H1 (cell line): Measurements from ENCODE around the gene SLC20A1. TPM values are rescaled to one million over a fixed set of nuclear protein-coding genes. Genes with fewer than 3 reads are reported as not detected.

ENCODE experiments used
- CTCF ChIA-PET: fragments of 300-600 bp; sonication (Branson Sonifier 250); formaldehyde crosslinking; loops from one replicate; lab custom pipeline; 2021; ENCODE audit not compliant: partially characterized antibody; lab: Charles Lee
- POLR2A ChIA-PET: fragments of 300-600 bp; sonication (Branson Sonifier 250); formaldehyde crosslinking; loops from one replicate; lab custom pipeline; 2021; ENCODE audit warnings: inconsistent platforms; ENCODE audit not compliant: partially characterized antibody; lab: Charles Lee
- DNase-seq, 2 experiments: peaks; one replicate each; pipeline versions ENCODE4 v3.0.0 to v3.0.0-alpha.2; 2010 to 2022; ENCODE audit warnings: low spot score in 2 of 2, low read depth in 1 of 2, mixed read lengths in 1 of 2
- FAIRE-seq: peaks from 2 replicates; lab custom pipeline; 2011; peaks lifted over from hg19 to GRCh38; lab: Jason Lieb, UNC
- H2AFZ ChIP-seq: 2 replicates; pipeline ENCODE4 v1.8.1; 2012; ENCODE audit warnings: low read length, inconsistent platforms
- H2AK5ac ChIP-seq: 2 replicates; pipeline ENCODE4 v1.6.1; 2013; ENCODE audit warnings: low read depth, low read length
- H2BK120ac ChIP-seq: replicated peaks from 2 replicates; pipeline ENCODE3; 2013; ENCODE audit warnings: low read depth, low read length, inconsistent platforms
- H2BK12ac ChIP-seq: 2 replicates; pipeline ENCODE4 v1.6.1; 2013; ENCODE audit warnings: low read depth, low read length
- H2BK15ac ChIP-seq: 2 replicates; pipeline ENCODE4 v1.6.1; 2013; ENCODE audit warnings: low read length
- H2BK20ac ChIP-seq: 2 replicates; pipeline ENCODE4 v1.6.1; 2013; ENCODE audit warnings: low read length
- H2BK5ac ChIP-seq: 2 replicates; pipeline ENCODE4 v1.6.1; 2013; ENCODE audit warnings: low read depth, low read length
- H3K14ac ChIP-seq: 2 replicates; pipeline ENCODE4 v1.6.1; 2013; ENCODE audit warnings: inconsistent platforms; ENCODE audit not compliant: insufficient read length
- H3K18ac ChIP-seq: 2 replicates; pipeline ENCODE4 v1.6.1; 2013; ENCODE audit warnings: low read length; ENCODE audit errors: extremely low read depth
- H3K23ac ChIP-seq: 2 replicates; pipeline ENCODE4 v1.6.1; 2013; ENCODE audit warnings: inconsistent platforms; ENCODE audit not compliant: insufficient read length
- H3K23me2 ChIP-seq: 2 replicates; pipeline ENCODE4 v1.6.1; 2013; ENCODE audit warnings: low read depth, low read length
- H3K27ac ChIP-seq: 2 replicates; pipeline ENCODE4 v1.6.1; 2011; ENCODE audit warnings: low read depth, low read length, inconsistent platforms
- H3K27me3 ChIP-seq, 4 experiments: replicated peaks in 1 of 4; 1 replicate in 1 of 4; 2 replicates in 3 of 4; pipeline versions ENCODE4 v1.6.1 to v1.8.1; 2011 to 2013; ENCODE audit warnings: low read length in 3 of 4, mild to moderate bottlenecking in 3 of 4, inconsistent platforms in 2 of 4, mixed read lengths in 2 of 4, moderate library complexity in 1 of 4; ENCODE audit not compliant: control insufficient read depth in 3 of 4, insufficient read depth in 3 of 4; ENCODE audit errors: extremely low read depth in 1 of 4
- H3K36me3 ChIP-seq, 4 experiments: 2 replicates each; pipeline versions ENCODE4 v1.6.1 to v1.8.1; 2011 to 2013; ENCODE audit warnings: mild to moderate bottlenecking in 4 of 4, low read length in 3 of 4, moderate library complexity in 2 of 4, control low read depth in 1 of 4, inconsistent platforms in 1 of 4; ENCODE audit not compliant: insufficient read depth in 4 of 4, control insufficient read depth in 2 of 4
- H3K4ac ChIP-seq: replicated peaks from 2 replicates; pipeline ENCODE3; 2013; ENCODE audit warnings: low read length, low read depth, mixed read lengths, inconsistent platforms; ENCODE audit not compliant: insufficient read length
- H3K4me1 ChIP-seq, 4 experiments: replicated peaks in 1 of 4; 1 replicate in 1 of 4; 2 replicates in 3 of 4; pipeline versions ENCODE4 v1.6.1 to v1.8.1; 2011 to 2013; ENCODE audit warnings: low read length in 3 of 4, inconsistent platforms in 2 of 4, mixed read lengths in 1 of 4; ENCODE audit not compliant: insufficient read depth in 4 of 4, control insufficient read depth in 3 of 4
- H3K4me2 ChIP-seq, 2 experiments: 2 replicates each; pipeline versions ENCODE4 v1.6.1 to v1.8.1; 2011 to 2013; ENCODE audit warnings: low read depth in 2 of 2, low read length in 2 of 2, control low read depth in 1 of 2, inconsistent platforms in 1 of 2, mild to moderate bottlenecking in 1 of 2; ENCODE audit not compliant: insufficient read depth in 1 of 2
- H3K4me3 ChIP-seq, 4 experiments: fragments of 200-600, 300-600 bp in 1 of 4; sonication (generic), shearing (Covaris generic), sonication (Bioruptor Twin) in 1 of 4; 2 replicates each; pipeline versions ENCODE4 v1.5.1 to v1.8.1; 2011 to 2016; ENCODE audit warnings: low read length in 4 of 4, low read depth in 3 of 4, control low read depth in 2 of 4, inconsistent platforms in 2 of 4, mild to moderate bottlenecking in 2 of 4, mixed read lengths in 1 of 4, moderate library complexity in 1 of 4; ENCODE audit not compliant: insufficient read depth in 2 of 4; ENCODE audit errors: extremely low read depth in 1 of 4
- H3K56ac ChIP-seq: replicated peaks from 2 replicates; pipeline ENCODE3; 2013; ENCODE audit warnings: low read depth, mild to moderate bottlenecking, mixed read lengths, low read length, inconsistent platforms; ENCODE audit not compliant: insufficient read length
- H3K79me1 ChIP-seq: 2 replicates; pipeline ENCODE4 v1.6.1; 2013; ENCODE audit warnings: low read depth, low read length, control low read depth
- H3K79me2 ChIP-seq, 2 experiments: 2 replicates each; pipeline versions ENCODE4 v1.6.1 to v1.8.1; 2012 to 2013; ENCODE audit warnings: low read length in 2 of 2, mild to moderate bottlenecking in 2 of 2, inconsistent platforms in 1 of 2; ENCODE audit not compliant: insufficient read depth in 2 of 2, control insufficient read depth in 1 of 2
- H3K9ac ChIP-seq, 4 experiments: replicated peaks in 1 of 4; 1 replicate in 1 of 4; 2 replicates in 3 of 4; pipeline versions ENCODE4 v1.6.1 to v1.8.1; 2011 to 2013; ENCODE audit warnings: low read depth in 3 of 4, low read length in 3 of 4, control low read depth in 2 of 4, mild to moderate bottlenecking in 2 of 4, moderate library complexity in 2 of 4, inconsistent platforms in 1 of 4; ENCODE audit errors: extremely low read depth in 1 of 4
- H3K9me3 ChIP-seq, 2 experiments: 2 replicates each; pipeline versions ENCODE4 v1.6.1 to v1.8.1; 2012 to 2013; ENCODE audit warnings: mild to moderate bottlenecking in 2 of 2, moderate library complexity in 2 of 2, control low read depth in 1 of 2, inconsistent platforms in 1 of 2, low read depth in 1 of 2, low read length in 1 of 2, mixed read lengths in 1 of 2; ENCODE audit not compliant: insufficient read depth in 2 of 2
- H4K20me1 ChIP-seq, 2 experiments: replicated peaks in 1 of 2; 2 replicates each; pipeline versions ENCODE3 to v1.8.1; 2011 to 2013; ENCODE audit warnings: inconsistent platforms in 2 of 2, low read length in 2 of 2, mild to moderate bottlenecking in 1 of 2; ENCODE audit not compliant: insufficient read depth in 2 of 2, control insufficient read depth in 1 of 2
- H4K5ac ChIP-seq: 2 replicates; pipeline ENCODE4 v1.6.1; 2013; ENCODE audit warnings: low read length, low read depth, mixed read lengths, inconsistent platforms; ENCODE audit not compliant: insufficient read length
- H4K8ac ChIP-seq: 2 replicates; pipeline ENCODE4 v1.8.0; 2013; ENCODE audit warnings: mild to moderate bottlenecking, moderate library complexity, low read length, inconsistent platforms; ENCODE audit not compliant: insufficient read depth; ENCODE audit errors: extremely low read depth
- H4K91ac ChIP-seq: replicated peaks from 2 replicates; pipeline ENCODE3; 2013; ENCODE audit warnings: low read length, mixed read lengths, inconsistent platforms; ENCODE audit not compliant: insufficient read length
- EP300 ChIP-seq, 2 experiments: IDR thresholded peaks; 1 replicate in 1 of 2; 2 replicates in 1 of 2; pipeline ENCODE4 v1.6.1; 2011 to 2012; ENCODE audit warnings: low read depth in 2 of 2, low read length in 2 of 2, mild to moderate bottlenecking in 2 of 2, borderline replicate concordance in 1 of 2, inconsistent platforms in 1 of 2, moderate library complexity in 1 of 2
- GTF2F1 ChIP-seq: IDR thresholded peaks from 2 replicates; pipeline ENCODE4 v1.6.1; 2012; ENCODE audit warnings: low read depth, low read length, improper control_type of control experiment, borderline replicate concordance
- JUN ChIP-seq: IDR thresholded peaks from 2 replicates; pipeline ENCODE4 v1.6.1; 2011; ENCODE audit warnings: low read depth, mild to moderate bottlenecking, improper control_type of control experiment, low read length
- RAD21 ChIP-seq, 2 experiments: IDR thresholded peaks in 1 of 2; conservative IDR thresholded peaks in 1 of 2; 2 replicates each; pipeline ENCODE4 v1.6.1; 2011; ENCODE audit warnings: low read depth in 2 of 2, low read length in 2 of 2, improper control_type of control experiment in 1 of 2, inconsistent platforms in 1 of 2, mild to moderate bottlenecking in 1 of 2, moderate library complexity in 1 of 2
- TAF1 ChIP-seq: IDR thresholded peaks from 2 replicates; pipeline ENCODE4 v1.6.1; 2011; ENCODE audit warnings: mild to moderate bottlenecking, low read depth, low read length
- WGBS, 2 experiments: shearing (Covaris generic) in 1 of 2; methylation state at CpG; one replicate each; pipeline versions ENCODE4 v1.1.6 to v1.1.7; 2013 to 2015; ENCODE audit warnings: low lambda C conversion rate in 2 of 2, mixed read lengths in 2 of 2, inconsistent platforms in 1 of 2, low coverage in 1 of 2, missing lambda C conversion rate in 1 of 2; ENCODE audit not compliant: insufficient replicate concordance in 2 of 2, insufficient coverage in 1 of 2, insufficient read length in 1 of 2; ENCODE audit errors: extremely low coverage in 1 of 2, missing lambda C conversion rate in 1 of 2; 5-methylcytosine and 5-hydroxymethylcytosine counted together
- polyA plus RNA-seq, 7 experiments: library from polyadenylated mRNA; depleted of rRNA in 3 of 7; stranded (reverse) in 5 of 7; unstranded in 2 of 7; fragments of >200 nt in 5 of 7; fragments of 200-250 nt in 2 of 7; gene quantifications; 1 replicate in 5 of 7; 2 replicates in 1 of 7; 4 replicates in 1 of 7; pipeline versions ENCODE4 v1.2.1 to v1.2.3, GENCODE V29; 2011 to 2013; ENCODE audit warnings: missing spikeins in 2 of 7, mixed read lengths in 2 of 7
- total RNA-seq: library from RNA; stranded (reverse); fragmentation: NEBNext Ultra II Directional; extraction: Animal tissue kit (Norgen Biotek cat#: 25700); gene quantifications from 2 replicates; pipeline ENCODE4 v1.2.1, GENCODE V29; 2021
- TF ChIP-seq, protein P1 (sequence below): IDR thresholded peaks from 2 replicates; pipeline ENCODE4 v1.6.1; 2011; ENCODE audit warnings: low read length, improper control_type of control experiment
- TF ChIP-seq, protein P2 (sequence below): IDR thresholded peaks from 2 replicates; pipeline ENCODE4 v1.6.1; 2012; ENCODE audit warnings: low read length, inconsistent platforms

The SLC20A1 gene
- total and polyA plus RNA-seq, 2 of the 8 experiments (the other 6 are each of a cell fraction or from before 2014, with no cell fraction given): 42.6 to 105 TPM

DNA sequence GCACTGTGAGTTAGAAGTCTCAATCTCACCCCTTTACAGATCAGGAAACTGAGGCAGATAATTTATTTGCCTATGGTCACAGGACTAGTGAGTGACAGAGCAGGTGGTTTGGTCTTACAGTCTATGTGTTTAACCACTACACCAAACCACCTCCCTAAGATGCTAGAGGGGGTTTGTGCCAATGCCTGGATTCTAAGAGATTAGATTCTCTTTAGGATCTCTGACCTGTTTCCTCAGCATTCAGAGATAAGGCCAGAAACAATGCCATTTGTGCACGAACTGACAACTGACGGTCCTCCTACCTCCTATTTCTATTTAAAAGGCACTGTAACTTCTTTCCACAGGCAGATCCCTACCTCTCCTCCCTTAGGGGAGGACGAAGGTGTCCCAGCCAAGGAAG lies 2.3 kb upstream of the SLC20A1 start:
- peaks cover 5 to 16% (median 11%) of the 10 kb centered on the region in 4 experiments; a peak in 6 of 8 replicates for H3K36me3 ChIP-seq
- H3K14ac ChIP-seq: no peak overlapping the region
- no peak overlapping the region; a peak in 2 of 4 replicates for H3K4me2 ChIP-seq
- peaks cover 3 to 12% (median 7%) of the 10 kb centered on the region in 4 experiments; a peak in 5 of 7 replicates for H3K4me1 ChIP-seq
- peaks cover 8 to 27% of the 10 kb centered on the region in 2 experiments for H3K79me2 ChIP-seq
- H3K23me2 ChIP-seq: peaks cover 9% of the 10 kb centered on the region
- DNase-seq (no peak), FAIRE-seq (no peak)
- H3K27me3 ChIP-seq: peaks cover 0 to 5% (median 0%) of the 10 kb centered on the region in 4 experiments; a peak in 3 of 7 replicates
- H3K27ac ChIP-seq: no peak overlapping the region
- ChIA-PET CTCF (interaction anchor here (0.9 to 3.7 kb wide), 7 partner anchors 9 to 81 kb away, joined by 3 to 39 read pairs (median 3); no protein-coding TSS in a partner anchor), POLR2A (interaction anchor here (1.2 to 6.8 kb wide), 3 partner anchors 14 to 16 kb away, joined by 3 to 122 read pairs (median 8); no protein-coding TSS in a partner anchor)
- H3K18ac ChIP-seq: no peak overlapping the region
- no peak overlapping the region for H3K56ac ChIP-seq
- H4K8ac ChIP-seq: no peak overlapping the region
- H3K9ac ChIP-seq: no peak overlapping the region
- H3K4me3 ChIP-seq: no peak overlapping the region
- no peak overlapping the region for H2BK12ac ChIP-seq
- peaks cover 2% of the 10 kb centered on the region; the same call in 1 of the 2 replicates for H3K79me1 ChIP-seq
- H2BK5ac ChIP-seq: no peak overlapping the region
- H2BK15ac ChIP-seq: no peak overlapping the region
- WGBS, 2 experiments: 88% methylated on average over 3 of the region's 3 CpGs; no CpG with 5 or more reads in 1 of the 2 experiments
- H3K4ac ChIP-seq: no peak overlapping the region
- H2BK120ac ChIP-seq: no peak overlapping the region
- no peak overlapping the region for H2AK5ac ChIP-seq
- H3K23ac ChIP-seq: no peak overlapping the region
- no peak overlapping the region for H4K5ac ChIP-seq
- H3K9me3 ChIP-seq: no peaks in the 10 kb centered on the region
- H2BK20ac ChIP-seq: no peak overlapping the region
- H4K20me1 ChIP-seq: peaks cover 3 to 4% of the 10 kb centered on the region in 2 experiments
- no peak overlapping the region for H4K91ac ChIP-seq
- no peak overlapping the region for H2AFZ ChIP-seq
- TF ChIP-seq JUN (no peak), GTF2F1 (no peak), TAF1 (no peak), RAD21 (IDR thresholded peaks at IDR 0.05 in 1 of 2, conservative IDR thresholded peaks at IDR 0.05 in 1 of 2; ENCODE audit: low read depth in 2 of 2, low read length in 2 of 2) (no peak), EP300 (IDR thresholded peaks at IDR 0.05; ENCODE audit: borderline replicate concordance in 1 of 2, low read depth in 2 of 2, low read length in 2 of 2) (no peak)
- TF ChIP-seq, protein P1, sequence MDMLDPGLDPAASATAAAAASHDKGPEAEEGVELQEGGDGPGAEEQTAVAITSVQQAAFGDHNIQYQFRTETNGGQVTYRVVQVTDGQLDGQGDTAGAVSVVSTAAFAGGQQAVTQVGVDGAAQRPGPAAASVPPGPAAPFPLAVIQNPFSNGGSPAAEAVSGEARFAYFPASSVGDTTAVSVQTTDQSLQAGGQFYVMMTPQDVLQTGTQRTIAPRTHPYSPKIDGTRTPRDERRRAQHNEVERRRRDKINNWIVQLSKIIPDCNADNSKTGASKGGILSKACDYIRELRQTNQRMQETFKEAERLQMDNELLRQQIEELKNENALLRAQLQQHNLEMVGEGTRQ: no peak
- TF ChIP-seq, protein P2, sequence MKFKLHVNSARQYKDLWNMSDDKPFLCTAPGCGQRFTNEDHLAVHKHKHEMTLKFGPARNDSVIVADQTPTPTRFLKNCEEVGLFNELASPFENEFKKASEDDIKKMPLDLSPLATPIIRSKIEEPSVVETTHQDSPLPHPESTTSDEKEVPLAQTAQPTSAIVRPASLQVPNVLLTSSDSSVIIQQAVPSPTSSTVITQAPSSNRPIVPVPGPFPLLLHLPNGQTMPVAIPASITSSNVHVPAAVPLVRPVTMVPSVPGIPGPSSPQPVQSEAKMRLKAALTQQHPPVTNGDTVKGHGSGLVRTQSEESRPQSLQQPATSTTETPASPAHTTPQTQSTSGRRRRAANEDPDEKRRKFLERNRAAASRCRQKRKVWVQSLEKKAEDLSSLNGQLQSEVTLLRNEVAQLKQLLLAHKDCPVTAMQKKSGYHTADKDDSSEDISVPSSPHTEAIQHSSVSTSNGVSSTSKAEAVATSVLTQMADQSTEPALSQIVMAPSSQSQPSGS: no peak
